WTC11 (cell line): ENCODE results near the gene EP400. TPM values are rescaled to one million over a fixed set of nuclear protein-coding genes. Genes with fewer than 3 reads are reported as not detected.

ENCODE experiments used
- ATAC-seq: fragments of 200-7000 bp; cut with Tn5 transposase; 2 replicates; pipeline ENCODE4 v1.10.0; 2021; ENCODE audit warnings: mild to moderate bottlenecking, moderate library complexity
- CTCF ChIA-PET: fragments of 300-600 bp; sonication (Branson Sonifier 250); formaldehyde crosslinking; loops from one replicate; lab custom pipeline; 2021; ENCODE audit warnings: antibody characterized with exemption; lab: Charles Lee
- POLR2A ChIA-PET: fragments of 350-600 bp; sonication (Branson Sonifier 250); formaldehyde crosslinking; loops from one replicate; lab custom pipeline; 2021; ENCODE audit warnings: antibody characterized with exemption; lab: Charles Lee
- DNase-seq: peaks from one replicate; pipeline ENCODE4 v3.0.0; 2021; ENCODE audit warnings: low spot score
- H3K27ac Mint-ChIP-seq: 2 replicates; pipeline ENCODE4 v1.8.0; 2021; ENCODE audit warnings: mixed read lengths
- H3K27me3 Mint-ChIP-seq: 2 replicates; pipeline ENCODE4 v1.8.0; 2021; ENCODE audit warnings: low read depth, mild to moderate bottlenecking, moderate library complexity, mixed read lengths
- H3K36me3 Mint-ChIP-seq: 2 replicates; pipeline ENCODE4 v1.8.0; 2021; ENCODE audit warnings: mixed read lengths
- H3K4me1 Mint-ChIP-seq: 2 replicates; pipeline ENCODE4 v1.8.0; 2022; ENCODE audit warnings: mixed read lengths
- H3K4me3 Mint-ChIP-seq: 2 replicates; pipeline ENCODE4 v1.8.0; 2021; ENCODE audit warnings: mild to moderate bottlenecking, moderate library complexity, mixed read lengths
- H3K9me3 Mint-ChIP-seq: 2 replicates; pipeline ENCODE4 v1.8.0; 2021; ENCODE audit warnings: mixed read lengths
- ATF1 ChIP-seq: sonication (generic); formaldehyde crosslinking; IDR thresholded peaks from 2 replicates; pipeline ENCODE4 v1.8.1; 2023; ENCODE audit warnings: mild to moderate bottlenecking, moderate library complexity, missing genetic modification reagents
- FOXJ3 ChIP-seq: sonication (generic); formaldehyde crosslinking; IDR thresholded peaks from 2 replicates; pipeline ENCODE4 v1.9.0; 2021; ENCODE audit warnings: missing genetic modification reagents, mild to moderate bottlenecking, borderline replicate concordance
- GRHL2 ChIP-seq: fragments of 250-450 bp; sonication (Bioruptor Pico); IDR thresholded peaks from 2 replicates; pipeline ENCODE4 v1.8.0; 2022; ENCODE audit warnings: mild to moderate bottlenecking, moderate library complexity; ENCODE audit not compliant: insufficient replicate concordance, severe bottlenecking
- JAZF1 ChIP-seq: fragments of 250-450 bp; sonication (Bioruptor Pico); IDR thresholded peaks from 2 replicates; pipeline ENCODE4 v1.9.0; 2021; ENCODE audit warnings: moderate library complexity, mild to moderate bottlenecking, inconsistent platforms
- PRRX2 ChIP-seq: fragments of 250-450 bp; sonication (Bioruptor Pico); IDR thresholded peaks from 2 replicates; pipeline ENCODE4 v1.8.0; 2021; ENCODE audit warnings: mild to moderate bottlenecking
- RELA ChIP-seq: sonication (generic); formaldehyde crosslinking; IDR thresholded peaks from 2 replicates; pipeline ENCODE4 v1.8.1; 2022; ENCODE audit warnings: missing genetic modification reagents, mild to moderate bottlenecking, borderline replicate concordance
- SMAD3 ChIP-seq: sonication (generic); formaldehyde crosslinking; IDR thresholded peaks from 2 replicates; pipeline ENCODE4 v1.8.0; 2022; ENCODE audit warnings: missing genetic modification reagents, mild to moderate bottlenecking, borderline replicate concordance
- TEAD4 ChIP-seq: sonication (generic); formaldehyde crosslinking; IDR thresholded peaks from 2 replicates; pipeline ENCODE4 v1.8.0; 2022; ENCODE audit warnings: mild to moderate bottlenecking, missing genetic modification reagents
- USF2 ChIP-seq: sonication (generic); formaldehyde crosslinking; IDR thresholded peaks from 2 replicates; pipeline ENCODE4 v1.8.1; 2023; ENCODE audit warnings: mild to moderate bottlenecking, missing genetic modification reagents, moderate library complexity
- ZNF138 ChIP-seq: sonication (generic); formaldehyde crosslinking; conservative IDR thresholded peaks from 2 replicates; pipeline ENCODE4 v1.8.1; 2022; ENCODE audit warnings: mild to moderate bottlenecking, moderate library complexity, missing genetic modification reagents
- ZNF232 ChIP-seq: sonication (generic); formaldehyde crosslinking; IDR thresholded peaks from 2 replicates; pipeline ENCODE4 v1.8.0; 2022; ENCODE audit warnings: mild to moderate bottlenecking, missing genetic modification reagents
- ZNF317 ChIP-seq: sonication (generic); formaldehyde crosslinking; IDR thresholded peaks from 2 replicates; pipeline ENCODE4 v1.8.1; 2023; ENCODE audit warnings: low read depth, mild to moderate bottlenecking, moderate library complexity, missing genetic modification reagents, borderline replicate concordance
- ZNF425 ChIP-seq: fragments of 250-450 bp; sonication (Bioruptor Pico); conservative IDR thresholded peaks from 2 replicates; pipeline ENCODE4 v1.9.0; 2021; ENCODE audit warnings: mild to moderate bottlenecking
- ZNF671 ChIP-seq: fragments of 250-450 bp; sonication (Bioruptor Pico); IDR thresholded peaks from 2 replicates; pipeline ENCODE4 v1.8.0; 2021; ENCODE audit warnings: mild to moderate bottlenecking
- total RNA-seq: library from RNA; stranded (reverse); gene quantifications from 3 replicates; pipeline ENCODE4 v1.2.3, GENCODE V29; 2021
- TF ChIP-seq, protein P1 (sequence below): sonication (generic); formaldehyde crosslinking; IDR thresholded peaks from 2 replicates; pipeline ENCODE4 v1.8.1; 2023; ENCODE audit warnings: mild to moderate bottlenecking, missing genetic modification reagents
- TF ChIP-seq, protein P2 (sequence below): sonication (generic); formaldehyde crosslinking; IDR thresholded peaks from 2 replicates; pipeline ENCODE4 v1.8.0; 2023; ENCODE audit warnings: missing genetic modification reagents

EP400 gene
- total RNA-seq, 1 experiment from 2014 or later = 75.8 TPM

DNA sequence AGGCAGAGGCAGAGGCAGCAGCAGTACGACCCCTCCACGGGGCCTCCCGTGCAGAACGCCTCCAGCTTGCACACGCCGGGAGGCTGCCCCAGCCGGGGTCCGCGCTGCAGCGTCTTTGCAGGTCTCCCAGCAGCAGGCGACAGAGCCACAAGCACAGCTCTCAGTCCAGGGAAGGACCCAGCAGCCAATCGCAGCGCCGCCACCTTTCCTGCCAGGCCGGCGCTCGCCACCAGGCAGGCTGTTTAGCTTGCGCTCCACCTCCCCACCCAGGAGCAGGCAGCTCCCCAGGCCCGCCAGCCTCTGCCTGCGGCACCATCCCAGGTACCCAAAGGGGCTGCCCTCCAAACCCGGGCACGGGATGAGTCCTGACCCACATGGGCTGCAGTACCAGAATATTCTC, 169.1 kb downstream of the EP400 start:
- ChIA-PET CTCF (interaction anchor here (1.0 to 1.5 kb wide), 2 partner anchors 35 to 295 kb away, joined by 3 to 4 read pairs; no protein-coding TSS in a partner anchor), POLR2A (no interaction called here)
- Mint-ChIP-seq H3K36me3 (peaks cover 26% of the 10 kb centered on the region), H3K27me3 (no peaks in the 10 kb centered on the region), H3K9me3 (no peaks in the 10 kb centered on the region), H3K4me1 (no peaks in the 10 kb centered on the region), H3K27ac (no peak overlapping the region), H3K4me3 (no peak overlapping the region)
- TF ChIP-seq PRRX2 (CRISPR knock-in tag) = no peak
- TF ChIP-seq ZNF425 = no peak
- no peak for TF ChIP-seq TEAD4 (CRISPR knock-in tag)
- no peak for TF ChIP-seq ZNF232 (CRISPR knock-in tag)
- TF ChIP-seq ZNF138 (CRISPR knock-in tag) = no peak
- TF ChIP-seq SMAD3 (CRISPR knock-in tag) = no peak
- no peak for TF ChIP-seq FOXJ3
- ATAC-seq (0 out of 2 replicates have a peak, but pooled peaks have one; percentile 22), DNase-seq (no peak)

DNA sequence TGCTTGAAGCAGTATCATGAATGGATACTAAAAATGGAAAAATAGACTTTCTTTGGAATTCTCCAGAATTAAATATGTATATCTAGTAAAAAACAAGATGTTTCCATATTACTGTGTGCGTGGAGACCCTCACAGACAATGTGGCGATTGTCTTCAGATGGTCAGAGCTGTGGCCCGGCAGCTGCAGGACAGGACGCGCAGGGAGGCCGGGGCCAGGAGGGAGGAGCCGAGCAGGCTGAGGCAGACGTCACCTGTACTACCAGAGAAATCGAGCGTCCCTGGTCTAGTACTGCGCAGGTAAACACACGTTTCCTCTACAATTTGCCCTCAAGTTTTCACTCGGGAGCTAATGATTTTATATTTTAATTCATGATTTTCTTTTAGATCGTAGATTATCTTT, 171.5 kb downstream of the EP400 start:
- CTCF ChIA-PET = no interaction called here
- POLR2A ChIA-PET = no interaction called here
- ATAC-seq (no peak), DNase-seq (no peak)
- Mint-ChIP-seq H3K36me3 (peaks cover 32% of the 10 kb centered on the region), H3K4me3 (no peak overlapping the region), H3K27me3 (no peaks in the 10 kb centered on the region; the same call in 1 of the 2 replicates), H3K4me1 (no peaks in the 10 kb centered on the region), H3K9me3 (peaks cover 2% of the 10 kb centered on the region; the same call in 1 of the 2 replicates), H3K27ac (no peak overlapping the region)
- TF ChIP-seq, protein P1, sequence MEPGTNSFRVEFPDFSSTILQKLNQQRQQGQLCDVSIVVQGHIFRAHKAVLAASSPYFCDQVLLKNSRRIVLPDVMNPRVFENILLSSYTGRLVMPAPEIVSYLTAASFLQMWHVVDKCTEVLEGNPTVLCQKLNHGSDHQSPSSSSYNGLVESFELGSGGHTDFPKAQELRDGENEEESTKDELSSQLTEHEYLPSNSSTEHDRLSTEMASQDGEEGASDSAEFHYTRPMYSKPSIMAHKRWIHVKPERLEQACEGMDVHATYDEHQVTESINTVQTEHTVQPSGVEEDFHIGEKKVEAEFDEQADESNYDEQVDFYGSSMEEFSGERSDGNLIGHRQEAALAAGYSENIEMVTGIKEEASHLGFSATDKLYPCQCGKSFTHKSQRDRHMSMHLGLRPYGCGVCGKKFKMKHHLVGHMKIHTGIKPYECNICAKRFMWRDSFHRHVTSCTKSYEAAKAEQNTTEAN (CRISPR knock-in tag) = no peak
- TF ChIP-seq GRHL2 (CRISPR knock-in tag) (no peak), ZNF671 (CRISPR knock-in tag) (no peak)
- TF ChIP-seq, protein P2, sequence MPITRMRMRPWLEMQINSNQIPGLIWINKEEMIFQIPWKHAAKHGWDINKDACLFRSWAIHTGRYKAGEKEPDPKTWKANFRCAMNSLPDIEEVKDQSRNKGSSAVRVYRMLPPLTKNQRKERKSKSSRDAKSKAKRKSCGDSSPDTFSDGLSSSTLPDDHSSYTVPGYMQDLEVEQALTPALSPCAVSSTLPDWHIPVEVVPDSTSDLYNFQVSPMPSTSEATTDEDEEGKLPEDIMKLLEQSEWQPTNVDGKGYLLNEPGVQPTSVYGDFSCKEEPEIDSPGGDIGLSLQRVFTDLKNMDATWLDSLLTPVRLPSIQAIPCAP (CRISPR knock-in tag) = no peak

DNA sequence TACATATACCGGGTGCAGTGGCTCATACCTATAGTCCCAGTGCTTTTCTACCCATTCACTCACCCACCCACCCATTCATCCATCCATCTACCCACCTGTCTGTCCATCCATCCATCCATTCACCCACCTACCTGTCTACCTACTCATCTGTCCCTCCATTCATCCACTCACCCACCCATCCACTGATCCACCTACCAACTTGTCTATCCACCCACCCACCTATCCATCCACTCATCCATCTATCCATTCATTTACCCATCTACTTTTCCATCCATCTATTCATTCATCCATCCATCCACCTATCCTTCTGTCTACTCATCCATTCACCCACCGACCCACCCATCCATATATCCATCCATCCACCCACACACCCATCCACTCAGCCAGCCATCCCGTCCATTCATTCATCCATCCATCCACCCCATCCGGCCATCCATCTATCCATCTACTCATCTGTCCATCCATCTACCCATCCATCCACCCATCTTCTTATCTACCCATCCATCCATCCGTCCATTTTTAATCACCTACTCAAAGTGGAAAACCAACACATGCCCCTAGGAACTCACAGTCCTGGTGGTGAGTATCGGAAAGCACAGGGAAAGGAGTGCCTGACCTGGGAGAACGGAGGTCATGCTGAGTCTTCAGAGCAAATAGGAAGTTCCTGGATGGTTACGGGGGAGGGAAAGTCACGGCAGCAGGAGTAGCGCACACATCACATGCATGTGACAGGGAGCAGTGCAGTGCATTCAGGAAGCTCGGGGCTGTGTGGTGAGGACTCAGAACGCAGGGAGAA, 174.4 kb downstream of the EP400 start:
- ChIA-PET POLR2A (no interaction called here), CTCF (no interaction called here)
- Mint-ChIP-seq H3K27me3 (peaks cover 8% of the 10 kb centered on the region), H3K36me3 (peaks cover 57% of the 10 kb centered on the region), H3K27ac (no peak overlapping the region), H3K4me3 (no peak overlapping the region), H3K9me3 (peaks cover 24% of the 10 kb centered on the region), H3K4me1 (no peaks in the 10 kb centered on the region)
- no peak for ATAC-seq
- no peak for TF ChIP-seq ATF1 (CRISPR knock-in tag)
- TF ChIP-seq USF2 (CRISPR knock-in tag) = no peak
- TF ChIP-seq JAZF1 (CRISPR knock-in tag) = no peak
- peak; percentile 72; the same call in 1 of the 2 replicates for TF ChIP-seq ZNF317
- no peak for TF ChIP-seq ZNF425
- TF ChIP-seq RELA = no peak
- TF ChIP-seq PRRX2 (CRISPR knock-in tag) = no peak
- TF ChIP-seq GRHL2 (CRISPR knock-in tag) = no peak
- DNase-seq = no peak
